Stomach (tissue), 4 donors: ENCODE measurements around the gene TJP1.

Experiments
- EP300 ChIP-seq: sonication (generic); formaldehyde crosslinking; IDR thresholded peaks from one replicate; pipeline ENCODE4 v1.6.1; 2017; ENCODE audit warnings: antibody characterized with exemption
- POLR2A ChIP-seq, 4 donors: fragments of 450-650 bp; IDR thresholded peaks; one replicate each; pipeline ENCODE4 v1.6.1; 2016; ENCODE audit warnings: antibody characterized with exemption in 4 of 4, control low read depth in 2 of 4, mild to moderate bottlenecking in 1 of 4, moderate library complexity in 1 of 4
- POLR2AphosphoS5 ChIP-seq, 3 donors: sonication (generic); formaldehyde crosslinking; IDR thresholded peaks; one replicate each; pipeline ENCODE4 v1.6.1; 2016; ENCODE audit warnings: antibody characterized with exemption in 3 of 3
- TF ChIP-seq, protein P1 (sequence below), 7 experiments: fragments of 450-650 bp in 4 of 7; fragments of 200-600 bp in 3 of 7; sonication (generic) in 3 of 7; IDR thresholded peaks; one replicate each; pipeline ENCODE4 v1.5.1; 2016 to 2019; ENCODE audit warnings: antibody characterized with exemption in 7 of 7, control low read depth in 2 of 7, mild to moderate bottlenecking in 1 of 7

DNA sequence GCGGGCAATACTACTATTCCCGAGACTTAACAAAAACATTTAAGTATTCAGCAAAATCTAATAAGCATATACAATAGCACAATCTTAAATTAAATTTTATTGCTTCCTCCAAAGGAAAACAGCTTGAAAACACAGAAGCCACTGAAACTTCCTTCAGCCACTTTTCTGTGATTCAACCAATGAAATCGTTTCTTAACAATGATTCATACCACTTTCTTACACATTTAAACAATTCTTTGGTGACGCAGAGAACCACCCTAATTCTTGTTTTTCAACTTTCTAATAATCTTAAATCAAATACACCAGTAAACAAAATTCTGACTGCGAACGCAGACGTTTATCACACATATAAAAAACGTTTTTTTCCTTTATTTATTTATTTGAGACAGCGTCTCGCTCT, 4.1 kb downstream of the TJP1 start:
- TF ChIP-seq, protein P1, sequence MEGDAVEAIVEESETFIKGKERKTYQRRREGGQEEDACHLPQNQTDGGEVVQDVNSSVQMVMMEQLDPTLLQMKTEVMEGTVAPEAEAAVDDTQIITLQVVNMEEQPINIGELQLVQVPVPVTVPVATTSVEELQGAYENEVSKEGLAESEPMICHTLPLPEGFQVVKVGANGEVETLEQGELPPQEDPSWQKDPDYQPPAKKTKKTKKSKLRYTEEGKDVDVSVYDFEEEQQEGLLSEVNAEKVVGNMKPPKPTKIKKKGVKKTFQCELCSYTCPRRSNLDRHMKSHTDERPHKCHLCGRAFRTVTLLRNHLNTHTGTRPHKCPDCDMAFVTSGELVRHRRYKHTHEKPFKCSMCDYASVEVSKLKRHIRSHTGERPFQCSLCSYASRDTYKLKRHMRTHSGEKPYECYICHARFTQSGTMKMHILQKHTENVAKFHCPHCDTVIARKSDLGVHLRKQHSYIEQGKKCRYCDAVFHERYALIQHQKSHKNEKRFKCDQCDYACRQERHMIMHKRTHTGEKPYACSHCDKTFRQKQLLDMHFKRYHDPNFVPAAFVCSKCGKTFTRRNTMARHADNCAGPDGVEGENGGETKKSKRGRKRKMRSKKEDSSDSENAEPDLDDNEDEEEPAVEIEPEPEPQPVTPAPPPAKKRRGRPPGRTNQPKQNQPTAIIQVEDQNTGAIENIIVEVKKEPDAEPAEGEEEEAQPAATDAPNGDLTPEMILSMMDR (IDR thresholded peaks at IDR 0.05) = no peak
- TF ChIP-seq POLR2AphosphoS5 (IDR thresholded peaks at IDR 0.05) (no peak), POLR2A (IDR thresholded peaks at IDR 0.05) (no peak), EP300 (no peak)
